IMR-90 (cell line): ENCODE data around the gene RARRES1. TPM values are rescaled to one million over a fixed set of nuclear protein-coding genes. Genes with fewer than 3 reads are reported as not detected.

Source experiments
- ATAC-seq: fragments of 200-7000 bp; cut with Tn5 transposase; 2 replicates; pipeline ENCODE4 v1.9.1; 2020; ENCODE audit warnings: low read depth, mild to moderate bottlenecking, moderate library complexity
- BruUV-seq: library from RNA; stranded (reverse); fragments of 400-500 nt; replicated peaks from 2 replicates; lab custom pipeline; 2021; lab: Mats Ljungman, UMichigan
- CTCF ChIA-PET: fragments of 300-600 bp; formaldehyde crosslinking; extraction: SDS; loops from one replicate; lab custom pipeline; 2021; ENCODE audit warnings: antibody characterized with exemption; lab: Yijun Ruan, JAX
- POLR2A ChIA-PET: fragments of 300-600 bp; sonication (Branson Sonifier 250); formaldehyde crosslinking; loops from one replicate; lab custom pipeline; 2022; ENCODE audit warnings: antibody characterized with exemption; ENCODE audit not compliant: unreplicated experiment; lab: Charles Lee
- DNase-seq: peaks from one replicate; pipeline ENCODE4 v3.0.0; 2013
- H2AFZ ChIP-seq: replicated peaks from 2 replicates; pipeline ENCODE3; 2013; ENCODE audit warnings: low read length, mild to moderate bottlenecking; ENCODE audit not compliant: poor library complexity
- H2AK5ac ChIP-seq: 2 replicates; pipeline ENCODE4 v1.6.1; 2013; ENCODE audit warnings: low read depth, low read length, inconsistent platforms
- H2AK9ac ChIP-seq: replicated peaks from 2 replicates; pipeline ENCODE3; 2013; ENCODE audit warnings: mild to moderate bottlenecking, low read depth, low read length, moderate library complexity; ENCODE audit not compliant: poor library complexity
- H2BK120ac ChIP-seq: 2 replicates; pipeline ENCODE4 v1.6.1; 2013; ENCODE audit warnings: low read depth, low read length, inconsistent platforms
- H2BK15ac ChIP-seq: 3 replicates; pipeline ENCODE4 v1.6.1; 2013; ENCODE audit warnings: low read depth, low read length, inconsistent platforms
- H2BK20ac ChIP-seq: 2 replicates; pipeline ENCODE4 v1.6.1; 2013; ENCODE audit warnings: low read depth, mild to moderate bottlenecking, inconsistent platforms, low read length, moderate library complexity
- H2BK5ac ChIP-seq: 2 replicates; pipeline ENCODE4 v1.6.1; 2013; ENCODE audit warnings: mild to moderate bottlenecking, low read depth, low read length, inconsistent platforms; ENCODE audit not compliant: poor library complexity, severe bottlenecking
- H3K14ac ChIP-seq: replicated peaks from 2 replicates; pipeline ENCODE4 v1.6.1; 2013; ENCODE audit warnings: low read depth, low read length, inconsistent platforms
- H3K18ac ChIP-seq: 2 replicates; pipeline ENCODE4 v1.6.1; 2013; ENCODE audit warnings: low read depth, low read length, control low read depth
- H3K23ac ChIP-seq: 2 replicates; pipeline ENCODE4 v1.6.1; 2013; ENCODE audit warnings: low read depth, low read length, inconsistent platforms
- H3K27ac ChIP-seq: 2 replicates; pipeline ENCODE4 v1.5.1; 2013; ENCODE audit warnings: mild to moderate bottlenecking, control low read depth, low read length; ENCODE audit not compliant: insufficient read depth
- H3K27me3 ChIP-seq: 2 replicates; pipeline ENCODE4 v1.6.1; 2013; ENCODE audit warnings: low read length; ENCODE audit not compliant: control insufficient read depth, insufficient read depth
- H3K36me3 ChIP-seq: 2 replicates; pipeline ENCODE4 v1.6.1; 2013; ENCODE audit warnings: low read length, mixed read lengths; ENCODE audit not compliant: control insufficient read depth, insufficient read depth
- H3K4ac ChIP-seq: 2 replicates; pipeline ENCODE4 v1.6.1; 2013; ENCODE audit warnings: low read depth, low read length, inconsistent platforms
- H3K4me1 ChIP-seq: 2 replicates; pipeline ENCODE4 v1.6.1; 2013; ENCODE audit warnings: low read length, mixed read lengths; ENCODE audit not compliant: control insufficient read depth, insufficient read depth
- H3K4me2 ChIP-seq: 2 replicates; pipeline ENCODE4 v1.6.1; 2013; ENCODE audit warnings: low read depth, mild to moderate bottlenecking, control low read depth, low read length, moderate library complexity
- H3K4me3 ChIP-seq: 2 replicates; pipeline ENCODE4 v1.5.1; 2013; ENCODE audit warnings: low read depth, mild to moderate bottlenecking, control low read depth, low read length, moderate library complexity; ENCODE audit not compliant: insufficient read depth
- H3K56ac ChIP-seq: 2 replicates; pipeline ENCODE4 v1.6.1; 2013; ENCODE audit warnings: low read length, inconsistent platforms; ENCODE audit not compliant: insufficient read depth; ENCODE audit errors: extremely low read depth
- H3K79me1 ChIP-seq, 2 experiments: 2 replicates each; pipeline ENCODE4 v1.6.1; 2013; ENCODE audit warnings: low read length in 2 of 2, inconsistent platforms in 1 of 2, low read depth in 1 of 2
- H3K9ac ChIP-seq: 2 replicates; pipeline ENCODE4 v1.6.1; 2013; ENCODE audit warnings: low read depth, low read length, control low read depth
- H3K9me1 ChIP-seq: 2 replicates; pipeline ENCODE4 v1.6.1; 2013; ENCODE audit warnings: low read length, inconsistent platforms; ENCODE audit not compliant: insufficient read depth
- H3K9me3 ChIP-seq: 2 replicates; pipeline ENCODE4 v1.6.1; 2013; ENCODE audit warnings: low read length; ENCODE audit not compliant: control insufficient read depth, insufficient read depth
- H4K20me1 ChIP-seq: 2 replicates; pipeline ENCODE4 v1.6.1; 2013; ENCODE audit warnings: low read length, inconsistent platforms; ENCODE audit not compliant: insufficient read depth
- H4K5ac ChIP-seq: 2 replicates; pipeline ENCODE4 v1.6.1; 2013; ENCODE audit warnings: mild to moderate bottlenecking, low read depth, low read length, control low read depth
- H4K8ac ChIP-seq, 2 experiments: 2 replicates each; pipeline ENCODE4 v1.6.1; 2013; ENCODE audit warnings: low read depth in 2 of 2, low read length in 2 of 2, control low read depth in 1 of 2, inconsistent platforms in 1 of 2
- H4K91ac ChIP-seq: 2 replicates; pipeline ENCODE4 v1.6.1; 2013; ENCODE audit warnings: low read depth, low read length, inconsistent platforms; ENCODE audit not compliant: insufficient read depth
- BHLHE40 ChIP-seq: fragments of 150-350 bp; IDR thresholded peaks from 2 replicates; pipeline ENCODE4 v1.6.1; 2016; ENCODE audit warnings: mild to moderate bottlenecking, low read depth, low read length
- CEBPB ChIP-seq: IDR thresholded peaks from 2 replicates; pipeline ENCODE4 v1.6.1; 2012; ENCODE audit warnings: low read depth, low read length, improper control_type of control experiment
- CHD1 ChIP-seq: IDR thresholded peaks from 2 replicates; pipeline ENCODE4 v1.6.1; 2012; ENCODE audit warnings: low read depth, low read length, improper control_type of control experiment
- CTCF ChIP-seq: conservative IDR thresholded peaks from 2 replicates; pipeline ENCODE4 v1.5.1; 2012; ENCODE audit warnings: mild to moderate bottlenecking, low read depth, low read length, improper control_type of control experiment
- ELK1 ChIP-seq: fragments of 150-350 bp; IDR thresholded peaks from 2 replicates; pipeline ENCODE4 v1.6.1; 2016; ENCODE audit warnings: low read depth, mild to moderate bottlenecking, low read length, moderate library complexity, borderline replicate concordance
- FOS ChIP-seq: fragments of 150-350 bp; IDR thresholded peaks from 2 replicates; pipeline ENCODE4 v1.6.1; 2016; ENCODE audit warnings: low read depth, low read length
- MAFK ChIP-seq: IDR thresholded peaks from 2 replicates; pipeline ENCODE4 v1.6.1; 2012; ENCODE audit warnings: low read depth, low read length, improper control_type of control experiment
- MAZ ChIP-seq: IDR thresholded peaks from 2 replicates; pipeline ENCODE4 v1.6.1; 2012; ENCODE audit warnings: low read depth, mild to moderate bottlenecking, low read length, improper control_type of control experiment, moderate library complexity, borderline replicate concordance
- MXI1 ChIP-seq: IDR thresholded peaks from 2 replicates; pipeline ENCODE4 v1.6.1; 2012; ENCODE audit warnings: low read depth, mild to moderate bottlenecking, low read length, moderate library complexity, borderline replicate concordance
- NFE2L2 ChIP-seq: fragments of 150-350 bp; IDR thresholded peaks from 2 replicates; pipeline ENCODE4 v1.6.1; 2016; ENCODE audit warnings: low read depth, mild to moderate bottlenecking, low read length
- POLR2A ChIP-seq: IDR thresholded peaks from 2 replicates; pipeline ENCODE4 v1.6.1; 2012; ENCODE audit warnings: mild to moderate bottlenecking, low read depth, low read length
- RAD21 ChIP-seq: IDR thresholded peaks from 2 replicates; pipeline ENCODE4 v1.6.1; 2012; ENCODE audit warnings: low read length, improper control_type of control experiment
- RCOR1 ChIP-seq: IDR thresholded peaks from 2 replicates; pipeline ENCODE4 v1.6.1; 2012; ENCODE audit warnings: mild to moderate bottlenecking, low read length, improper control_type of control experiment; ENCODE audit not compliant: insufficient replicate concordance
- RFX5 ChIP-seq: IDR thresholded peaks from 2 replicates; pipeline ENCODE4 v1.8.0; 2012; ENCODE audit warnings: low read depth, mild to moderate bottlenecking, low read length, moderate library complexity
- SMC3 ChIP-seq: fragments of 150-350 bp; IDR thresholded peaks from 2 replicates; pipeline ENCODE4 v1.6.1; 2016; ENCODE audit warnings: low read depth, mild to moderate bottlenecking, antibody characterized with exemption, low read length, moderate library complexity
- USF2 ChIP-seq: fragments of 150-350 bp; IDR thresholded peaks from 2 replicates; pipeline ENCODE4 v1.6.1; 2017; ENCODE audit warnings: mild to moderate bottlenecking, antibody characterized with exemption, low read length, low read depth
- WGBS, 2 experiments: methylation state at CpG; one replicate each; pipeline versions ENCODE4 v1.1.5 to v1.1.7; 2013; ENCODE audit warnings: missing lambda C conversion rate in 2 of 2; ENCODE audit not compliant: insufficient read length in 1 of 2; ENCODE audit errors: extremely low coverage in 2 of 2; 5-methylcytosine and 5-hydroxymethylcytosine counted together
- dilution Hi-C: fragments of 300-500 bp; cut with HindIII; formaldehyde crosslinking; loops from one replicate; pipeline ENCODE4 v1.14.3; 2018; ENCODE audit warnings: low sequenced_read_pairs; ENCODE audit not compliant: unreplicated experiment
- in situ Hi-C: fragments of 300-500 bp; cut with MboI; formaldehyde crosslinking; loops from 3 replicates; pipeline ENCODE4 v1.14.3; 2019; ENCODE audit warnings: low sequenced_read_pairs, inconsistent platforms, mixed read lengths
- intact Hi-C: fragments of 100-400 bp; cut with micrococcal nuclease; formaldehyde crosslinking; loops from 2 replicates; pipeline ENCODE4 v1.10.0; 2022
- polyA plus RNA-seq, 3 experiments: library from polyadenylated mRNA; depleted of rRNA; stranded (reverse); fragments of >200 nt; gene quantifications; 2 replicates each; pipeline ENCODE4 v1.2.3, GENCODE V29; 2012; ENCODE audit warnings: low replicate concordance in 1 of 3
- total RNA-seq: library from RNA; depleted of rRNA; stranded (reverse); fragments of >200 nt; gene quantifications from 2 replicates; pipeline ENCODE4 v1.2.3, GENCODE V29; 2012

RARRES1 gene
- total and polyA plus RNA-seq, 2 of the 4 experiments (the other 2 are of a cell fraction): 0.90 to 3.0 TPM

- H3K9me3 ChIP-seq: no peaks in the 10 kb centered on the region
- no peak overlapping the region for H4K5ac ChIP-seq
- no peak overlapping the region for H3K18ac ChIP-seq
- H2AK5ac ChIP-seq: no peak overlapping the region
- BruUV-seq: no TSS peak
- ChIA-PET POLR2A (no interaction called here), CTCF (interaction anchor here (0.5 to 1.5 kb wide), 2 partner anchors 11 to 58 kb away, joined by 3 to 4 read pairs; no protein-coding TSS in a partner anchor)
- 88% methylated on average over 1 of the region's 1 CpG; no CpG with 5 or more reads in 1 of the 2 experiments for WGBS, 2 experiments
- H3K14ac ChIP-seq: no peak overlapping the region
- ATAC-seq (no peak), DNase-seq (no peak)
- H3K23ac ChIP-seq: no peak overlapping the region
- dilution Hi-C loops (no loop called here), intact Hi-C loops (no loop called here), in situ Hi-C loops (no loop called here)
- H2BK15ac ChIP-seq: no peak overlapping the region
- no peak overlapping the region for H3K9ac ChIP-seq
- no peak overlapping the region for H2AK9ac ChIP-seq
- H3K4me3 ChIP-seq: no peak overlapping the region
- no peak overlapping the region for H3K56ac ChIP-seq
- TF ChIP-seq SMC3 (no peak), RAD21 (no peak), FOS (no peak), USF2 (no peak), CHD1 (no peak), MXI1 (no peak), RCOR1 (no peak), CEBPB (no peak), CTCF (no peak), MAFK (no peak), ELK1 (no peak), MAZ (no peak), RFX5 (no peak), NFE2L2 (no peak), BHLHE40 (no peak), POLR2A (no peak)
- H4K8ac ChIP-seq: no peak overlapping the region
- H2BK5ac ChIP-seq: no peak overlapping the region
- H3K79me1 ChIP-seq: no peaks in the 10 kb centered on the region; a peak in 1 of 4 replicates
- no peak overlapping the region for H3K4ac ChIP-seq
- H4K91ac ChIP-seq: no peak overlapping the region
- no peak overlapping the region for H2BK20ac ChIP-seq
- H2AFZ ChIP-seq: no peak overlapping the region
- no peaks in the 10 kb centered on the region for H3K27me3 ChIP-seq
- 0 out of 2 replicates have a peak, but pooled peaks cover 2% of the 10 kb centered on the region for H4K20me1 ChIP-seq
- H3K4me2 ChIP-seq: no peak overlapping the region
- H3K4me1 ChIP-seq: peaks cover 21% of the 10 kb centered on the region
- H2BK120ac ChIP-seq: no peak overlapping the region
- no peaks in the 10 kb centered on the region for H3K36me3 ChIP-seq
- no peak overlapping the region for H3K27ac ChIP-seq
- H3K9me1 ChIP-seq: peaks cover 12% of the 10 kb centered on the region
These were observed 34.1 kb upstream of the RARRES1 start for GRCh38 chr3:158766364-158766763.
